WERI-Rb-1 (cell line): ENCODE results near the gene ZNF419.
A peak's percentile ranks its signal among the peaks of the same experiment; 100 is the strongest.
"Not testable (repeated sequence)": the region's sequence is repeated elsewhere in the genome, so short reads cannot be mapped to it uniquely, and the experiment has no call there.

ENCODE experiments used
- DNase-seq: peaks from one replicate; pipeline ENCODE4 v3.0.0-alpha.2; 2020
- H3K27ac ChIP-seq: fragments of 250-450 bp; sonication (Bioruptor Pico); 2 replicates; pipeline ENCODE4 v1.5.1; 2020; ENCODE audit warnings: mild to moderate bottlenecking, moderate library complexity
- H3K27me3 ChIP-seq: fragments of 250-450 bp; sonication (Bioruptor Pico); 2 replicates; pipeline ENCODE4 v1.5.1; 2021; ENCODE audit warnings: mild to moderate bottlenecking, low read depth, moderate library complexity; ENCODE audit not compliant: insufficient read depth, severe bottlenecking
- H3K36me3 ChIP-seq: fragments of 250-450 bp; sonication (Bioruptor Pico); 2 replicates; pipeline ENCODE4 v1.5.1; 2020; ENCODE audit warnings: mild to moderate bottlenecking, moderate library complexity
- H3K4me3 ChIP-seq: 2 replicates; pipeline ENCODE4 v1.5.1; 2011; ENCODE audit warnings: low read depth, mild to moderate bottlenecking, control low read depth, low read length
- H3K9me3 ChIP-seq: fragments of 250-450 bp; sonication (Bioruptor Pico); 2 replicates; pipeline ENCODE4 v1.5.1; 2021; ENCODE audit warnings: mild to moderate bottlenecking, moderate library complexity; ENCODE audit not compliant: severe bottlenecking
- CTCF ChIP-seq: IDR thresholded peaks from 2 replicates; pipeline ENCODE4 v1.5.1; 2011; ENCODE audit warnings: low read depth, mild to moderate bottlenecking, control low read depth, inconsistent platforms, low read length

Gene ZNF419

GRCh38 chr19:57465680-57466381, 21.7 kb upstream of the ZNF419 start:
- H3K4me3 ChIP-seq: no peak overlapping the region
- peak; percentile 49 for DNase-seq
- H3K9me3 ChIP-seq: no peaks in the 10 kb centered on the region
- H3K27me3 ChIP-seq: no peaks in the 10 kb centered on the region
- peak; percentile 61 for TF ChIP-seq CTCF
- no peak overlapping the region for H3K27ac ChIP-seq
- peaks cover 13% of the 10 kb centered on the region for H3K36me3 ChIP-seq

- TF ChIP-seq CTCF: no peak
- H3K9me3 ChIP-seq: no peaks in the 10 kb centered on the region
Observed at GRCh38 chr19:57466489-57466888, 21.1 kb upstream of the ZNF419 start.

GRCh38 chr19:57473646-57474045, 13.9 kb upstream of the ZNF419 start:
- no peak for TF ChIP-seq CTCF
- H3K4me3 ChIP-seq: no peak overlapping the region
- peaks cover 58% of the 10 kb centered on the region for H3K36me3 ChIP-seq
- H3K27ac ChIP-seq: no peak overlapping the region
- no peaks in the 10 kb centered on the region for H3K27me3 ChIP-seq
- no peak for DNase-seq
- H3K9me3 ChIP-seq: peaks cover 25% of the 10 kb centered on the region

More at GRCh38 chr19:57466489-57466888, 21.1 kb upstream of the ZNF419 start:
- H3K4me3 ChIP-seq: no peak overlapping the region
- peaks cover 16% of the 10 kb centered on the region for H3K36me3 ChIP-seq
- no peaks in the 10 kb centered on the region for H3K27me3 ChIP-seq
- no peak overlapping the region for H3K27ac ChIP-seq
- no peak for DNase-seq

GRCh38 chr19:57477191-57478008, 10.2 kb upstream of the ZNF419 start, which contains the start of gene ZNF772:
TSS of gene ZNF772 (minus strand) at chr19:57477566. CDS start at chr19:57477309, 257 bp downstream.
- peaks cover 24% of the 10 kb centered on the region for H3K9me3 ChIP-seq
- no peaks in the 10 kb centered on the region for H3K27me3 ChIP-seq
- peak within 1 kb of the TSS; percentile 93 for H3K27ac ChIP-seq
- peaks cover 46% of the 10 kb centered on the region for H3K36me3 ChIP-seq
- DNase-seq: peak; percentile 94
- peak; percentile 44 for TF ChIP-seq CTCF
- H3K4me3 ChIP-seq: peak within 1 kb of the TSS; percentile 94

- H3K27me3 ChIP-seq, H3K4me3 ChIP-seq, H3K27ac ChIP-seq, H3K9me3 ChIP-seq, H3K36me3 ChIP-seq, DNase-seq: not testable (repeated sequence)
Observed at GRCh38 chr19:57488299-57488644, 722 bp downstream of the ZNF419 start.

GRCh38 chr19:57499332-57499679, 11.8 kb downstream of the ZNF419 start:
- H3K9me3 ChIP-seq, DNase-seq, H3K4me3 ChIP-seq, H3K27ac ChIP-seq, H3K27me3 ChIP-seq, H3K36me3 ChIP-seq: not testable (repeated sequence)

- peak within 1 kb of the TSS; percentile 82 for H3K27ac ChIP-seq
Observed at GRCh38 chr19:57499680-57500395, 12.3 kb downstream of the ZNF419 start, which contains the start of gene ZNF773. TSS of gene ZNF773 (plus strand) at chr19:57499938. CDS start at chr19:57500081, 143 bp downstream.

GRCh38 chr19:57500400-57500799, 12.8 kb downstream of the ZNF419 start:
- not testable (repeated sequence) for H3K36me3 ChIP-seq

More at GRCh38 chr19:57499680-57500395, 12.3 kb downstream of the ZNF419 start, which contains the start of gene ZNF773:
- DNase-seq: peak; percentile 95
- not testable (repeated sequence) for H3K36me3 ChIP-seq, H3K9me3 ChIP-seq, H3K27me3 ChIP-seq
- peak within 1 kb of the TSS; percentile 68 for H3K4me3 ChIP-seq

More at GRCh38 chr19:57500400-57500799, 12.8 kb downstream of the ZNF419 start:
- not testable (repeated sequence) for H3K27me3 ChIP-seq, DNase-seq, H3K27ac ChIP-seq, H3K9me3 ChIP-seq
- H3K4me3 ChIP-seq: peak overlapping the region; percentile 31
